ENCODE results near the gene HES5. TPM values are rescaled to one million over a fixed set of nuclear protein-coding genes. Genes with fewer than 3 reads are reported as not detected.

HES5 gene
- total and polyA plus RNA-seq, 2 donors (not counting 3 experiments of a cell fraction or from before 2014, with no cell fraction given): 0.07 TPM; not detected in 1

DNA sequence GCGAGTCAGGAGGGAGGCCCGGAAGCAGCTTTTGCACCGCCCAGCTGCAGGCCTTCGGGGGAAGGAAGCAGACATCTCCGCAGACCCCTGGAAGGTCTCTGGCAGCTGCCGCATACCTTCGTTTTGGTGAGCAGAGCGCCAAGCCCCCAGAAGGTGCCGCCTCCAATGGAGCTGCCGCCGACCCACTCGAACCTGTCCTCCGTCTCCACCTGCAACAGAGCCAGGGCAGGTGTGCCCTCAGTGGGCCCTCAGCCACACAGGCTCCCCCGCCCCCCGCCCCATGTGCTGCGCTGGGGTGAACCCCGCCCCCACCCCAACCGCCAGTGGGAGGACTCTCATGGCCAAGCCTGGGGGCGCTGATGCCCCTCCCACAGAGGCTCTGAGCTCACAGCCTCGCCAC is 9.9 kb downstream of the HES5 start:
- Histone ChIP-seq H3K79me2 (ENCODE audit: control insufficient read depth, insufficient read depth, low read length) (peaks cover 32% of the 10 kb centered on the region), H3K9me3 (replicated peaks; ENCODE audit: control insufficient read depth, insufficient read depth, low read length) (no peaks in the 10 kb centered on the region), H3K4me3 (replicated peaks in 1 of 3; ENCODE audit: insufficient read depth in 1 of 3, low read depth in 1 of 3, low read length in 3 of 3) (no peak overlapping the region), H4K20me1 (replicated peaks; ENCODE audit: control insufficient read depth, extremely low read depth, insufficient read depth, low read length) (no peaks in the 10 kb centered on the region), H3K27me3 (ENCODE audit: control insufficient read depth in 2 of 2, insufficient read depth in 2 of 2, low read length in 2 of 2) (no peaks in the 10 kb centered on the region), H3K36me3 (ENCODE audit: control insufficient read depth in 2 of 2, extremely low read depth in 1 of 2, insufficient read depth in 2 of 2, low read length in 2 of 2) (peaks cover 6 to 43% of the 10 kb centered on the region in 2 experiments), H3K4me1 (ENCODE audit: control insufficient read depth, extremely low read depth, insufficient read depth, low read length) (peaks cover 10% of the 10 kb centered on the region), H3K9me1 (replicated peaks; ENCODE audit: control insufficient read depth, extremely low read depth, insufficient read depth, low read length) (no peaks in the 10 kb centered on the region), H3K4me2 (ENCODE audit: insufficient read depth, low read length) (no peak overlapping the region), H2AFZ (ENCODE audit: low read depth, low read length) (no peak overlapping the region), H3K27ac (ENCODE audit: insufficient read depth, low read depth, low read length) (no peak overlapping the region), H3K9ac (replicated peaks; ENCODE audit: extremely low read depth, insufficient read depth, low read length) (no peak overlapping the region)
- dilution Hi-C loops (cut with MboI; ENCODE audit: extremely low pct_ligation_motif_present, low sequenced_read_pairs) (no loop called here), intact Hi-C loops (cut with micrococcal nuclease) (no loop called here)
- no TSS peak for BruUV-seq (replicated peaks)
- FAIRE-seq (no peak), DNase-seq (ENCODE audit: low read depth, low spot score) (no peak)
- TF ChIP-seq JUN (IDR thresholded peaks at IDR 0.05; ENCODE audit: borderline replicate concordance, insufficient read depth, insufficient read length, low read depth): no peak
- no peak for TF ChIP-seq POLR2AphosphoS5 (IDR thresholded peaks at IDR 0.05; ENCODE audit: insufficient read depth, low read depth, low read length)
- TF ChIP-seq CTCF (IDR thresholded peaks at IDR 0.05; ENCODE audit: extremely low read depth in 1 of 2, insufficient read depth in 1 of 2, low read depth in 1 of 2, low read length in 2 of 2): no peak
- TF ChIP-seq FOS (IDR thresholded peaks at IDR 0.05; ENCODE audit: borderline replicate concordance, insufficient read depth, low read length): no peak
- no peak for TF ChIP-seq EZH2 (IDR thresholded peaks at IDR 0.05; ENCODE audit: borderline replicate concordance, low read depth, low read length, severe bottlenecking)
- TF ChIP-seq, protein P1, sequence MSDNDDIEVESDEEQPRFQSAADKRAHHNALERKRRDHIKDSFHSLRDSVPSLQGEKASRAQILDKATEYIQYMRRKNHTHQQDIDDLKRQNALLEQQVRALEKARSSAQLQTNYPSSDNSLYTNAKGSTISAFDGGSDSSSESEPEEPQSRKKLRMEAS (IDR thresholded peaks at IDR 0.05; ENCODE audit: insufficient read depth, insufficient read length): no peak
- POLR2A ChIA-PET: no interaction called here
- CTCF ChIA-PET: no interaction called here

All from endothelial cell of umbilical vein (primary cell).